Measurements from ENCODE around the gene AKIRIN2.
A peak's percentile ranks its signal among the peaks of the same experiment; 100 is the strongest.

The AKIRIN2 gene

GRCh38 chr6:87701676-87702588, at the start of gene AKIRIN2:
AKIRIN2 (minus strand) TSS chr6:87702233; CDS start chr6:87701684, 549 bp downstream.
- TF ChIP-seq, protein P1, sequence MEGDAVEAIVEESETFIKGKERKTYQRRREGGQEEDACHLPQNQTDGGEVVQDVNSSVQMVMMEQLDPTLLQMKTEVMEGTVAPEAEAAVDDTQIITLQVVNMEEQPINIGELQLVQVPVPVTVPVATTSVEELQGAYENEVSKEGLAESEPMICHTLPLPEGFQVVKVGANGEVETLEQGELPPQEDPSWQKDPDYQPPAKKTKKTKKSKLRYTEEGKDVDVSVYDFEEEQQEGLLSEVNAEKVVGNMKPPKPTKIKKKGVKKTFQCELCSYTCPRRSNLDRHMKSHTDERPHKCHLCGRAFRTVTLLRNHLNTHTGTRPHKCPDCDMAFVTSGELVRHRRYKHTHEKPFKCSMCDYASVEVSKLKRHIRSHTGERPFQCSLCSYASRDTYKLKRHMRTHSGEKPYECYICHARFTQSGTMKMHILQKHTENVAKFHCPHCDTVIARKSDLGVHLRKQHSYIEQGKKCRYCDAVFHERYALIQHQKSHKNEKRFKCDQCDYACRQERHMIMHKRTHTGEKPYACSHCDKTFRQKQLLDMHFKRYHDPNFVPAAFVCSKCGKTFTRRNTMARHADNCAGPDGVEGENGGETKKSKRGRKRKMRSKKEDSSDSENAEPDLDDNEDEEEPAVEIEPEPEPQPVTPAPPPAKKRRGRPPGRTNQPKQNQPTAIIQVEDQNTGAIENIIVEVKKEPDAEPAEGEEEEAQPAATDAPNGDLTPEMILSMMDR (IDR thresholded peaks at IDR 0.05; ENCODE audit: extremely low read depth, insufficient read depth, missing control alignments), result no peak
- in situ Hi-C loops (cut with MboI; ENCODE audit: low pct_unique_long_range_greater_than_20kb, low sequenced_read_pairs, unreplicated experiment), result loop anchor here (10.0 kb wide), 1 partner anchor 93 kb away; no protein-coding TSS in a partner anchor

GRCh38 chr6:87747646-87748045, 45.6 kb upstream of the AKIRIN2 start:
- TF ChIP-seq, protein P1 (IDR thresholded peaks at IDR 0.05; ENCODE audit: extremely low read depth, insufficient read depth, missing control alignments), result no peak
- peak; percentile 40 for DNase-seq (ENCODE audit: low spot score)
- in situ Hi-C loops (cut with MboI; ENCODE audit: low pct_unique_long_range_greater_than_20kb, low sequenced_read_pairs, unreplicated experiment), result no loop called here

More at GRCh38 chr6:87701676-87702588, at the start of gene AKIRIN2:
- DNase-seq (ENCODE audit: low spot score), result peak; percentile 90

GRCh38 chr6:87745966-87746721, 44.1 kb upstream of the AKIRIN2 start:
- DNase-seq (ENCODE audit: low spot score), result no peak
- in situ Hi-C loops (cut with MboI; ENCODE audit: low pct_unique_long_range_greater_than_20kb, low sequenced_read_pairs, unreplicated experiment), result no loop called here
- TF ChIP-seq, protein P1 (IDR thresholded peaks at IDR 0.05; ENCODE audit: extremely low read depth, insufficient read depth, missing control alignments), result no peak

DNA sequence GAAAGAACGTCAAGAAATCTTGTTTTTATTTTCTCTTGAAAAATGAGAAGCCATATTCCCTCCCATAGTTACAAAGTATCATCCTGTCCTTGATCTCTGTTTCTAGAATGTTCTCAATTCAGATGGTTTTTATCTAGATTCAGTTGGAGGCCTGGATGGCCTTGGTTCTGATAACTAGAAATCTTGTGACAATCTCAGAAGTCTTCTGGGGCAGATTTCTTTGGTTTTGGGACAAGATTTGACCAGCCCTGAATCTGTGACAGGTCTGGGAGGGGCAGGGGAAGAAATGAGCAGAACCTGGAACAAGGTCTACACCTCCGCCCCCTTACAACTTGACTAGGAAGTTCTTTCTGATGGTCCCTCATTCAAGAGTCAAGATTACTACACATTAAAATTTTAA, 41.4 kb upstream of the AKIRIN2 start:
- TF ChIP-seq, protein P1 (IDR thresholded peaks at IDR 0.05; ENCODE audit: extremely low read depth, insufficient read depth, missing control alignments), result no peak
- in situ Hi-C loops (cut with MboI; ENCODE audit: low pct_unique_long_range_greater_than_20kb, low sequenced_read_pairs, unreplicated experiment), result no loop called here
- no peak for DNase-seq (ENCODE audit: low spot score)

GRCh38 chr6:87742106-87742505, 40.1 kb upstream of the AKIRIN2 start:
- peak; percentile 40 for DNase-seq (ENCODE audit: low spot score)
- in situ Hi-C loops (cut with MboI; ENCODE audit: low pct_unique_long_range_greater_than_20kb, low sequenced_read_pairs, unreplicated experiment), result no loop called here
- TF ChIP-seq, protein P1 (IDR thresholded peaks at IDR 0.05; ENCODE audit: extremely low read depth, insufficient read depth, missing control alignments), result no peak

GRCh38 chr6:87741001-87741650, 39.1 kb upstream of the AKIRIN2 start:
- in situ Hi-C loops (cut with MboI; ENCODE audit: low pct_unique_long_range_greater_than_20kb, low sequenced_read_pairs, unreplicated experiment), result no loop called here
- TF ChIP-seq, protein P1 (IDR thresholded peaks at IDR 0.05; ENCODE audit: extremely low read depth, insufficient read depth, missing control alignments), result no peak
- no peak for DNase-seq (ENCODE audit: low spot score)
